Measurements from ENCODE around the gene ATXN1.
"Not testable (repeated sequence)": the region's sequence is repeated elsewhere in the genome, so short reads cannot be mapped to it uniquely, and the experiment has no call there.

Gene ATXN1

DNA sequence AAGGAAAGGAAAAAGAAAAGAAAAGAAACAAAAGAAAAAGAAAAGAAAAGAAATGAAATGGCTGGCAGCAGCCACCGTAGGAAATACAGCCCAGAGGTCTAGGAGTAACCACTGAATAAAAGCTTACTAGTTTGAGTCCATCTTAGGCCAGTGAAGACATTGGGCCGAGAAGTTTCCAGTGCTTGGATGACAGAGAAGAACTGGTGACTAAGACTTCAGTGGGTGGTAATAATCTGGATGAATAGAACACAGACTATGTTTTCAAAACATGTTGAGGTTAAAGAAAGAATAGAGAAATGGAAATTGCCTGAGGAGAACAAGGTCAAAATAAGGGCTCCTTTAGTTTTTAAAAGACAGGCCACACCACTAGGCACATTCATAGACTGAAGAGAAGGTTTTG lies 198.8 kb downstream of the ATXN1 start:
- DNase-seq, result no peak

DNA sequence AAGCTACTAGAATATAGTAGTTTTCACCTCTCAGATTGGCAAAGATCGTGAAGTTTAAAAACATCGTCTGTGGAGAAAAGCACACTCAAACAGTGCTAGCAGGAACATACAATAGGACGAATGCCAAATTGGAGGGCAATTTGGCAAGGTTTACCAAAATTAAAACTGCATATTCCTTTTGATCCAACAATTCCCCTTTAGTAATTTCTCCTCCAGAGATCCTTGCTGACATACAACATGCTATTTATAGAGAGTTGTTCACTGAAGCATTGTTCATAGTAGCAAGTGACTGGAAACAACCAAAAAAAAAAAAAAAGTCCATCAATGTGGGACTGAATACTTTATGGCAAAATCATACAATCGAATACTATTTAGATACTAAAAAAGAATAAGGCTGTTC lies 202.2 kb downstream of the ATXN1 start:
- DNase-seq, result peak; percentile 61 to 83

DNA sequence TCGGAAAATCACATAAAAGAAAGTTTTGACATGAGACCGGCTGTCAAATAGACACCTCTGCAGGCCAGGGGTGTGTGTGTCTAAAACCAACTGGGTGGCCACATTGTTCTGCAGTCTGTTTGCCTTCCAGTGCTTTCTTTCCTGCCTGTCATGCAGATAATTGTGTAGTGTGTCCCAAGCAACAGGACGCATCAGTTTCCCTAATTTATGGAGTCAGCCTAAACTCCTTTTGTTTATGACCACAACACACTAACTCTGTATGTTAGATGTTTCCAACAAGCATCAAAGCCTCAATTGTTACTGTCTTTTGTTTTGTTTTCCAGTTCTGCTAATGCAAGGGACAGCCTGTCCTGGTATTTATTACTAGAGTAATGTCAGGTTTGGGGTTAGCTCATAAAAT lies 205.7 kb downstream of the ATXN1 start:
- no peak for DNase-seq

DNA sequence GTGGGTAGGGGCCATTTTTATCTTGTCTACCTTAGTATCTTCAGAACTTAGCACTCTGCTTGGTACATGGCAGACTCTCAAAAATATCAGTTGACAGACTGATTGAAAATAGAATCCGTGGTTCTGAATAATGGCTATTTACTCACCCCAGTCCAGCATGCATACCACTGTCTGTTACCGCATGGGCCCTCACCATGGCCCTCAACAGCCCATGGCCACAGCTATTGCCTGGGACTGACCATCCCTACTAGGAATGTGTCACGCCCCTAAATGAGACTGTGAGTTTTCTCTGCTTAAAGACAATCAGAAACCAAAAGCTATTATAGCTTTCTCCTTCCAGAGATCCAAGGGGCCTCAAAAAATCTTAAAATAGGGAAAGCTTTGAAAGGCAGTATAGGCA lies 207.7 kb downstream of the ATXN1 start:
- no peak for DNase-seq

DNA sequence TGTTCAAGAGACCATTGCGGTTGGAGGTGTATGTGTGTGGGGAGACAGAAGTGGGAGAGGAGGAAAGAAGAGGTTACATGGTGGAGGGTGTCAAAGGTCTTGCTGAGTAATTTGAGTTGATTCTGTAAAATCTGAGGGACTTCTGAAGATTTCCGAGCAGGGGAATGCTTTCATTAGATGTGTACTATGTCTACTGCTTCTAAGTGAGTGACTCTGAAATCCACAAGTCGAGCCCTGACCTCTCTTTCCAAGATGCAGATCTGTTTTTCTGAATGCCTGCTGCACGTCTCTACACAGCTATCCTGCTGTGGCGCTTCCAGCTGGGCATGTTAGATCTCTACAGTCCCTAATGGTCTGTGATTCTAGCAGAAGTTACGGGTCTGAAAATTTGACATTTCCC lies 209.8 kb downstream of the ATXN1 start:
- DNase-seq, result no peak

DNA sequence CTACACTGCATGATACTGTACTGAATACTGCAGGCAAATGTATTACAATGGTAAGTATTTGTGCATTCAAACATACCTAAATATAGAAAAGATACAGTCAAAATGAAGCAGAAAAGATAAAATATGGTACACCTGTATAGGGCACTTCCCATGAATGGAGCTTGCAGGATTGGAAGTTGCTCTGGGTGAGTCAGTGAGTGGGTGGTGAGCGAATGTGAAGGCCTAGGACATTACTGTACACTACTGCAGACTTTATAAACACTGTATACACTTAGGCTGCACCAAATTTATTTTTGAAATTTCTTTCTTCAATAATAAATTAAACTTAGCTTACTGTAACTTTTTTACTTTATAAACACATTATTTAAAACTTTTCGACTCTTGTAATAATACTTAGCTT lies 213.1 kb downstream of the ATXN1 start:
- no peak for DNase-seq

DNA sequence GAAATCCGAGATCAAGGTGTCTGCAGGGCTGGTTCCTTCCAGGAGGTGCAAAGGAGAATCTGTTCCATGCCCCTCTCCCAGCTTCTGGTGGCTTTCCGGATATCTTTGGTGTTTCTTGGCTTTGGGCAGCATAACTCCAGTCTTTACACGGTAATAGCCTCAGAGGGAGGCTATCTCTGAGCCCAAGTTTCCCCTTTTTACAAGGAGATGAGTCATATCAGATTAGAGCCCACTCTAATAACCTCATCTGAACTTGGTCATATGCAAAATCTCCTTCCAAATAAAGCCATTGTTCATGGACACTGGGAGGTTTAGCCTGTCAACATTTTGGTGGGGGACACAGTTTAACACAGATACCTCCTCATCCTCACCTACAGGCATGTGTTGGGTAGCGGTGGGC lies 213.7 kb downstream of the ATXN1 start:
- no peak for DNase-seq

DNA sequence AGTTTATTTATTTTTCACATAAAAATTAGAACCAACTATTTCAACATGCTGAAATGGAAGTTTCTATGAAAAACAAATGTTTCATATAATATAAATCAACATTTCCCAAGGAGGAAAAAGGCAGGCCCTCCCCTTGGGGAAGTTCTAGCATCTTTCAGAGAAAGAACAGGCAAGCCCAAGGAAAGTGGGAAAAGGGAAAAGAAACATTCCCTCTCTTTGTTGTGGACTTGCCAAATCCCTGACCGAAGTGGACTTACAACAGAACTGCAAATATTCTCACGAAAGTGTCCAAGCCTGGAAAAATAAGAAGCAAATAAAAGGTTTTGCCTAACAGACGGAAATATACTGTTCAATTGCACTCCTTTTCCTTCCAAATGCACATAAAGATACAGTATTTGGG lies 214.4 kb downstream of the ATXN1 start:
- no peak for DNase-seq

DNA sequence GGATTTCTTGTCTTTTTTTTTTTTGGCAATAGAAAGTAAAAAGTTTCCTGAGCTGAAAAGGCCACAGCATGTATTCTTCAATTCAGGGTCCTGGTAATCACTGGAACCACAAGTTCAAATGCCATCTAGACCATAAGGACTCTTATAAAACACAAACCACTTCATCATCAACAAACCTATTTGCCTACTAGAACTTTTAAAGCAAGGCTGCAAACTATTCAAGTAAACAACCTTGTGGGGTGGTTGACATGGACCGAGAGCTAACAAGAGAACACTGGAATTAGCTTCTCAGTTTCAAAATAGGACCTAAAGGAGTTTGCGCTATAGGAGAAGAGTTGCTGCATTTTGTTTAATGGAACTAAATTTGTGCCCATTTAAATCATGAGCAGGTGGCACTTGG lies 215.9 kb downstream of the ATXN1 start:
- no peak for DNase-seq

DNA sequence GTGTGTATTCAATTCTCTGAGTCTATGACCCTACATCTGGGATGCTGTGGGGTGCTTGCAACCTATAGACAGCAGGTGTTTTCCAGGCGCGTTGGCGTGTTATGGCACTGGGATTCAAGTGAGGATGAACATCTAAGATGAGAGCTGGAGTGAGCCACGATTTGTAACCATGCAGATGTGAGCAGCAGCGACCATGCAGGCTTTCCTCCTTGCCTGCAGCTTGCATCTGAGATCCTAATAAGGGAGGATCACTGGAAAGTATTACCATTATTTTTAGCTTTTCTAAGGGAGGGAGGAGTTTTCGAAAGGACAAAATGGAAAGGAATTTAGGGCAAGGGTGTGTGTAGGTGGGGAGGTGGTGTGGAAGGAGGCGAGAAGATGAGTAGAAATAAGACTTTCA lies 216.7 kb downstream of the ATXN1 start:
- DNase-seq, result no peak

DNA sequence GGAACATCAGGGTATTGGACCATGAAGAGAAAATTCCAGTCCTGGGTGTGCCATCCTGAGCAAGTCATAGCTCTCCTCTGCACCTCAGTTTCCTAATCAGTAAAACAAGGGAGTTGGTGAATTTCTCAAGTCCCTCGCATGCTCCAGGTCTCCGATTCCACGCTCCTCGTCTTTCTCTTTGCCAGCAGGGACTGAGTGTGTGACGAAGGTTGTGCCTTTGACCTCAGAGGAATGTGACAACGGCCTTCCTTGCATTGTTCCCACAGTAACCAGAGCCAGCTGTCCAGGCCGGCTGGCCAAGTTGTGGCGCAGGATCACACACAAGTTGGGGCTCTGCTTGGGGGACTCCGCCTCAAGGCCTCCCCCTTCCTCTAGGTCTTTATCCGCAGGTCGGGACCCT lies 217.3 kb downstream of the ATXN1 start:
- no peak for DNase-seq

DNA sequence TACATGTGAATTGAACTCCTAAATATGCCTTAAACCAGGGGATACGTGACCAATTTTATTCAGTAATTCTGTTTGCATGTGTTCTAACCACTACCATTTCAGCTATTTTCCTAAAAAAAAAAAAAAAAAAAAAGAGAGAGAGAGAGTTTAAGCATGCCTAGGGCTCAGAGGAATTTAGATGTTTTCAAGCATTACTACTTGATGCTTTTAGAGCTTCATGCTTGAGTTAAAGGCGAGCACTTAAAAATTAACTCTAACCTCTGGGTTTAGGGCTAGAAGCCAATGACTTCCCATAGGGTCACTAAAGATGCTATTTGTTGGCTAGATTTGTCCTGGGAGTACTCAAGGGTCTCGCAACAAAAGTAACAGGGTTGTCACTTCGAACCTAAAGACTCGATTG lies 217.7 kb downstream of the ATXN1 start:
- DNase-seq, result no peak

DNA sequence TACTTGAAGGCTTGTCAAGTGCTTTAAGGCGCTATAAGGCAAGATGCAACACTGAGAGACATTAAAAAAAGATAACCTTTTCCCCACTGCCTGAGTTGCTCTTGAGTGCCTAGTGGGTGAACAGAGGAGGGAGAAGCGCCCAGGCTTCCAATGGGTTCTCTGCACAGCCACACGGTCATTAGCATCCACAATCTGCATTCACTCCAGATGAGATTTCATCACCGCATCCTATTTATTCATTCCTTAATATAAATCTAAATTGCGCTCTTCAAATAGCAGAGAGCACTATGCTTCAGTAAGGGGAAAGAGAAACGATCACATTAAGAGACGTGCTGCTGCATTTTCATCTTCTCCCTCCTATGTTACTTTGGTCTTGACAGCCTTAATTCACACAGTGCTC lies 219.2 kb downstream of the ATXN1 start:
- DNase-seq, result no peak

DNA sequence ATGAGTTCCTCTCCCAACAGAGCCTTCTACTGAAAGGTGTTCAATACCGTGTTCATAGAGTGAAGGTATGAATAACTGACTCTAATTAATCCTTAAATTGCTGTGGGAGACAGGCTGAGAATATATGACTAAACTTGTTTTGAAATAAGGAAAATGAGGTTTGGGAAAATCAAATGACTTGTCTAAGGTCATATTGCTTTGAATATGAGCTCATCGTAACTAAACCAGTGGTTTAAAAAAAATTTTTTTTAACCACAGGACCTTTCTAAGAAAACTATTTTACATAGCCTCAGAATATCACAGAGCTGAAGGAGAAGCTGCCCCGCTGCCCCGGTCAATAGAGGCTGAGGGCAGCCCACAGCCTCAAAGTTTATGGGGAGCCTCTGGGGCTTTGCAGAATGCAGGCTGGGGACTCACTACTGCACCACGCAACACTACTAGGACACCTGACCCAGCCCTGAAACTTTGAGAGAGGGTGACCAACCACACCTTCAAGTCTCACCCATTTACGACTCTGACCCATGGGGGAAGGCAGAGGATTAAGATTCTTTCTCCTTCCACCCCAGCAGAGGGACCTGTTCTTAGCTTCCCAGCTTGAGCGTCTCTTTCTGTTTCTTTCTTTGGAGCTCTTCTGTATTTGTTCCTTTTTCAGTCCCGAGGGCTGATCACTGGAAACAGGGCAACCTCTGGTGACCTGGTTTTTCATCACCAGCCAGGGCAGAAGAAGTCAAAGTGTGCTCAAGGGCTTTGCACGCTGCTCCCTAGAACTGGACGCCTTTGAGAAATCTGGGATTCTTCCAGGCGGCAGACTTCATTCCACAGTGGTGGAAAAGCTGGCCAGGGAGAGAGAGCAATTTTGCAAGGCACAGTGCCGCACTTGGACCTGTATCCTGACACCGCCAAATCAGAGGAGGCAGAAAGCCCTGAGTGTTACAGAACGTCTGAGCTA lies 220.2 kb downstream of the ATXN1 start:
- no peak for DNase-seq

DNA sequence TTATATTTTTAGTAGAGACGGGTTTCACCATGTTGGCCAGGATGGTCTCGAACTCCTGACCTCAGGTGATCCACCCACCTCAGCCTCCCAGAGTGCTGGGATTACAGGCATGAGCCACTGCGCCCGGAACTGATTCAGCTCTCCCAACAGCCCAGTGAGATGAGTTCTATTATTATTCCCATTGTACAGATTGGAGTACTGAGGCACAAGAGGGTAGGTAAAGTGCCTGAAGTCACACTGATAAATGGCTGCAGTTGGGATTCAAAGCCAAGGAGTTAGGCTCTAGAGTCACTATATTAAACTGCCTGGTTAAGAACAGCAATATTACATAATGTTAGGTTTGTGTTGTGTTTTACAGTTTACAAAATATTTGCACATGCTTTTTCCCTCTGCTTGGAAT lies 220.9 kb downstream of the ATXN1 start:
- DNase-seq, result not testable (repeated sequence)

DNA sequence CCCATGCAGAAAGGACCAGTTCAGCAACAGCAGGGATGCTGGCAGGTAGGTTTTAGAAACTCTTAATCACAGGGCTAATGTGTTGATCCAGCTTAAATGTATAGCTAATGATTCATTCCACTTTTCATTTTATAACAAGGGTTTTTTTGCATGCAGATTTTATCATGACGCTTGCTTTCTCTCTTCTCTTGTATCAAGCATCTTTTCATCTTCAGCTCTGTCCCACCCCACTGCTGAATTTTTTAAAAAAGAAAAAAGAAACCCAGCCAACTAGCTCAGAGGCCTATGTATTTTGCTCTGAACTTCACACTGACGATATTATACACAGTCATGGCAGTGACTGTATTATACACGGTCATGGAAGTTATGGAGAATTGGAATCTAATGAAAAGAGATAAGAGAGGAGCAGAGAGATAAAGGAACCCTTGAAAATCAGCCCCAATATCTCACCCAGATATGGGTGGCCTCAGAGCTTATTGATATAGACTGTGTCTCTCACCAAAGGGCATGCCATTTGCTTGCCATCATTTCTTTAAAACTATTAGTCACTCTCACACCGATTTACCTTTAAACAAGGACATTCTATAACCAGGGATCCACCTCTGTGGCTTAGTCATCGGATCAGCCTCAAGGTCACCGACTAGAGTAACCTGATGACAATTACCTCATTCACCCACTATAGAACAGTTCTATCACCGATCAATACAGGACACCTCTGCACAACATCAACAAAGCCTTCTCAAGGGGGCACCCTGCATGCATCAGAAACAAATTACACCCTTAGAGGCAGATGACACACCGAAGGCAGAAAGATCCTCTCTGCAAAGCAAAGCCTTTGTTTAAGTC lies 222.0 kb downstream of the ATXN1 start:
- no peak for DNase-seq

DNA sequence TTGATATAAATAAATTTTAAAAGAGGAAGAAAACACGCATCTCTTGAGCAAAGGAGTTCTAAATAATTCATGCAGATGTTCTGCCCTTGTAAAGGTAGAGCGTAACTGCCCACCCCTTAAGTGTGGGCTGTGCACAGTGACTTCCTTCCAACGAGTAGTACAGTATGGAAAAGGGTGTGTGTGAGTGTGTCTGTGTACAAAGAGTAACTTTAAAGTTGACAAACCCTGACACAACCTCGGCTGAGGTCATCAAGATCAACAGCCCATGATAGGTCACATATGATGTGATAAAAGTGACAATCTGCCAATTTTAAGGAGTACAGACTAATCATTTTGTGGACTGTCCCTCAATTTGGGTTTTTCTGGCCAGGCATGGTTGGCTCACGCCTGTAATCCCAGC lies 225.7 kb downstream of the ATXN1 start:
- no peak for DNase-seq

DNA sequence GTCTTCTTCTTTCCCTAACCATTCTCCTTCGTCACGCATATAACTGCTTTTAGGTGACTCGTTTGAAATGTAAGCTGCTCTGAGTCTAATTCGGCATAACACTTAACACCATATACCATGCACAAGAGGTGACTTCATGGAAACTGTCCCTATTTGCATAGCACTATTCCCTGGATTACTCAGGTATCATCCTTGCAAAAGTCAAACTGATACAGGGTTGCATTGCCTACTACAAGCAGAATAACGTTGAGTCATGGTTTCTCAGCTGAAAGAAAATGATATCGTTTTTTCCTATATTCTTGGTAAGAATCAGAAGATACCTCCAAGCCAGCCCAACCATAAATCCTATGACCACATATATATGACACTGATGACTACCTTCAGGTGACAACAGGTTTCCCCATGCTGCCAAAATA lies 227.5 kb downstream of the ATXN1 start:
- DNase-seq, result no peak

DNA sequence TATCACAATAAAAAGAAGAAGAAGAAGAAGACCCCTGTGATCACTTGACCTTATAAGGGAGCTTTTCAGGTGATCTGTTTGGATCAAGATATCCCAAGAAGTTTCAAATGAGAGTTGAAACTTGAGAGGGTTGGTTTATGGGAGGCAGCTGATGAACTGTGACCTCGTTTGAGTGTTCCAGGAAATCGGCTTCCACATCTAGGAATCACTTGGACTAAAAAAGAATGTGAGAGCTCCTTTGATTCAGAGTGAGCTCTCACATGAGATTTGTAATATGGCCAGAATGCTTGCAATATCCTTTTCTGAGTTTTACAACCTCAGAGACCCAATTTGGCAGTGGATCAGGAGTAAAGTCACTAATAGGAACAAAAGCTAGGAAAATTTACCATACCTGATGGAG lies 228.1 kb downstream of the ATXN1 start:
- DNase-seq, result no peak

DNA sequence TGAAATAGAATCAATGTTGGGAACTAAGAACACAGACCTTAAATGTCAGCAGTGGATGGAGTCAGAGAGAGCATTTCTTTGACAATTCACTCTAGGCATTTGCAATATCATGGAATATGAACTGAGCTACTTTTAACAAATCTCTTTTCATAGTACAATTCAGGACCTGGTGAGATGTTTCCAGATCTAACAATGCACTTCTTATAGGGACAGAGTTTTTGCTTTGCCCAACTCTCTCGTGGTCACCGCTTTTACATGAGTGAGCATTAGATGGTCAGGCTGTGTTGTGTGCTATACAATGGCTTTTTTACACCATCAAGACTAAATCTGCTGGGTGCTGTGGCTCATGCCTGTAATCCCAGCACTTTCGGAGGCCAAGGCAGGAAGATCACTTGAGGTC lies 233.6 kb downstream of the ATXN1 start:
- no peak for DNase-seq

DNA sequence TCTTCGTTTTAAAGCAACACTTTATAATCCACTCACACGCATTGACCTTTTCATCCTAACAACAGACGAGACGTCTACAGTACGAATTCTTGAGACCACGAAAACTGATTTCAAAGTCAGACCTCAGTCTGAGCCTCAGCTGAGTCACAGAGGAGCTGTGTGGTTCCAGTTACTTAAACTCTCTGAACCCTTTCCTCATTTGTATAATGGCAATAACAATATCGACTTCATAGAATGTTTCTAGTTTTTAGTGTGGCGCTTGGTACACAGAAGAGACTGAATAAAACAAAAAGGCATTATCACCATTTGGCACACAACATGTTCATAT lies 236.9 kb downstream of the ATXN1 start:
- DNase-seq, result no peak

DNA sequence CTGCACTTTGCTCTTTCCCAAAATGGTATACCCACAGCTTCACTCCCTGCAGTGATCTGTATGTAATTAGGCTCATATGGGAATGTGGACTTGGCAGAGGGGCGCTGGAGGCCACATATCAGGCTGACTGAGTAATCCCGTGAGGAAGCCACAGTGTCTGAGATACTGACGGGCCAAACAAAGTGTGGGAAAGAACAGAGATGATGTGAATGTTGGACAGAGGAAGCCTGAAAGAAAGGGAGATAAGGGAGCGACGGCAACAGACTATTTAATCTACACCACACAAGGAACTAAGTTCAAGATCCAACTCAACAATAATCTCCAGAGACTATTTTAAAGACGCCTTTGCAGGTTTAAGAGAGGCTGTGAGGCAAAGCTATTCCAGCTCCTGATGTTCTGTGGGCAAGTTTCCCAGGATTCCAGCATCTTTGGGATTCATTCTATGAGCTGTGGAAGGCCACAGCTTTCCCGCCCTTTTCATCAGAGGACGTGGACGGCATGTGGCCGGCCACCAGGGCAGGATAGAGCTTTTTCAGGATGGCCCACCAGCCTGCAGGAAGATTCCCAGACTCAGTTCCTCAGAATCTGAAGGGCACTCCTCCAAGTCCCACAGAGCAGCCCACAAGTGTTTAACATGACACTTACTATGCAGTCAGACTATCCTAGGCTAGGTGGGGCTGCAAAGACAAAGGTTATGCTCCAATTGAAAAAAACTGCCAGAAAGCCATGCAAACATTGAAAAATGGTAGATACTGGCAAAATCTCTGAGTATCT lies 237.5 kb downstream of the ATXN1 start:
- DNase-seq, result peak in 1 of 2 experiments; percentile 18

DNA sequence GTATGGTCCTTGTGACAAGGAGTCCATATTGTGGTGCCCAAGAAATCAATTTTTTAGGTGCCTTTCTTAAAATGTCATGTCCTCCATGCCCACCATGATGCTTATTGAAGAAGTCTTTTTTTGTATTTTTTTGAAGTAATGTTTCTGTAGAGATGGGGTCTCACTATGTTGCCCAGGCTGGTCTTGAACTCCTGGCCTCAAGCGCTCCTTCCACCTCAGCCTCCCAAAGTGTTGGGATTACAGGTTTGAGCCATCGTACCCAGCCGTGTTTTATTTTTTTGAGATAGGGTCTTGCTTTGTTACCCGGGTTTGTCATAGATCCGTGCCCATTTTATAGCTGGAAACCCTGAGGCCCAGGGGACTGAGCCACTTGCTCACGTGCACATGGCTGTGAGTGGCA lies 238.3 kb downstream of the ATXN1 start:
- no peak for DNase-seq

DNA sequence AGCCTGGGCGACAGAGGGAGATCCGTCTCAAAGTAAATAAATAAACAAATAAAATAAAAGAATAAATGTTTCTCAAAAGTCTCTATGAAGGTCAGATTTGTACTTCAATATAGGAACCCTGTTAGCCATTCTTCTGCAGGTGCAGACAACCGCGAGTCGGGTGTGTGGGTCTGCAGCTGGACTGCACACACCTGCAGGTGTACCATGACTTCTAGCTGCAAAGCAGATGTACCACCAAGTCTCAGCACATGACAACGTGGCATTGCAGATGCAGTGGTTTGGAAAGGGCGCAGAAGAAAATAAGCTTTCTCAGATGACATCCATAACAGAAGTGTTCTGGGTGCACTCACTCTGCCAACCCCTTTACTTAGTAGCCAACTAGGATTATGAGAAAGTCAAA lies 239.7 kb downstream of the ATXN1 start:
- DNase-seq, result no peak
